K562 (cell line): ENCODE results near the gene FAM53C. TPM values are rescaled to one million over a fixed set of nuclear protein-coding genes. Genes with fewer than 3 reads are reported as not detected.

ENCODE experiments used
- ATF1 ChIP-seq, 2 experiments: fragments of 450-650 bp in 1 of 2; IDR thresholded peaks; 2 replicates each; pipeline ENCODE4 v1.6.1; 2016; ENCODE audit warnings: missing compliant biosample characterization in 1 of 2, missing genetic modification characterization in 1 of 2
- CCAR2 ChIP-seq: fragments of 200-400 bp; formaldehyde crosslinking; IDR thresholded peaks from 2 replicates; pipeline ENCODE4 v1.6.1; 2017; ENCODE audit warnings: mild to moderate bottlenecking, low read depth, low read length
- CEBPG ChIP-seq, 3 experiments: fragments of 200-800 bp in 1 of 3; sonication (Bioruptor generic) in 1 of 3; sonication (generic) in 1 of 3; formaldehyde crosslinking in 1 of 3; IDR thresholded peaks in 2 of 3; conservative IDR thresholded peaks in 1 of 3; 2 replicates each; pipeline versions ENCODE4 v1.6.1 to v1.8.0; 2016 to 2022; ENCODE audit warnings: missing compliant biosample characterization in 2 of 3, missing genetic modification characterization in 2 of 3, mild to moderate bottlenecking in 1 of 3, missing genetic modification reagents in 1 of 3
- CHCHD3 ChIP-seq: fragments of 250-450 bp; sonication (Bioruptor Pico); IDR thresholded peaks from 2 replicates; pipeline ENCODE4 v2.1.2; 2022; ENCODE audit warnings: mild to moderate bottlenecking
- FOXK2 ChIP-seq, 2 experiments: fragments of 450-650 bp; IDR thresholded peaks in 1 of 2; conservative IDR thresholded peaks in 1 of 2; 2 replicates each; pipeline ENCODE4 v1.6.1; 2016; ENCODE audit warnings: low read depth in 2 of 2, mild to moderate bottlenecking in 1 of 2
- HDAC2 ChIP-seq: fragments of 450-650 bp; IDR thresholded peaks from 2 replicates; pipeline ENCODE4 v1.6.1; 2016; ENCODE audit warnings: mild to moderate bottlenecking
- HMG20B ChIP-seq: fragments of 250-450 bp; sonication (Bioruptor Pico); IDR thresholded peaks from 2 replicates; pipeline ENCODE4 v1.5.0; 2021; ENCODE audit warnings: mild to moderate bottlenecking
- HSF4 ChIP-seq: fragments of 250-450 bp; sonication (Bioruptor Pico); IDR thresholded peaks from 2 replicates; pipeline ENCODE4 v2.1.2; 2022; ENCODE audit warnings: mild to moderate bottlenecking, moderate library complexity, borderline replicate concordance
- L3MBTL2 ChIP-seq: fragments of 450-650 bp; IDR thresholded peaks from 2 replicates; pipeline ENCODE4 v1.6.1; 2016; ENCODE audit warnings: mild to moderate bottlenecking, moderate library complexity
- MEF2A ChIP-seq: IDR thresholded peaks from 2 replicates; pipeline ENCODE4 v1.6.1; 2011; ENCODE audit warnings: low read depth, mild to moderate bottlenecking, low read length, moderate library complexity; ENCODE audit not compliant: control insufficient read depth
- MXI1 ChIP-seq: IDR thresholded peaks from 2 replicates; pipeline ENCODE4 v1.6.1; 2011; ENCODE audit warnings: low read depth, mild to moderate bottlenecking, improper control_type of control experiment, low read length
- NFATC3 ChIP-seq: fragments of 450-650 bp; IDR thresholded peaks from 2 replicates; pipeline ENCODE4 v1.6.1; 2017; ENCODE audit warnings: mild to moderate bottlenecking
- PYGO2 ChIP-seq: fragments of 450-650 bp; IDR thresholded peaks from 2 replicates; pipeline ENCODE4 v1.6.1; 2016; ENCODE audit warnings: mild to moderate bottlenecking, missing genetic modification characterization, moderate library complexity, missing compliant biosample characterization
- RBM39 ChIP-seq: fragments of 200-400 bp; formaldehyde crosslinking; optimal IDR thresholded peaks from 2 replicates; pipeline ENCODE3; 2018; ENCODE audit warnings: low read depth, low read length
- TAF7 ChIP-seq: fragments of 450-650 bp; IDR thresholded peaks from 2 replicates; pipeline ENCODE4 v1.6.1; 2016; ENCODE audit warnings: missing genetic modification characterization, missing compliant biosample characterization
- ZEB2 ChIP-seq: fragments of 450-650 bp; IDR thresholded peaks from 2 replicates; pipeline ENCODE4 v1.6.1; 2016
- ZFX ChIP-seq: sonication (generic); formaldehyde crosslinking; IDR thresholded peaks from 2 replicates; pipeline ENCODE4 v1.8.0; 2022; ENCODE audit warnings: mild to moderate bottlenecking, missing genetic modification reagents, moderate library complexity
- ZNF23 ChIP-seq: fragments of 250-450 bp; sonication (Bioruptor Pico); IDR thresholded peaks from 2 replicates; pipeline ENCODE4 v1.4.0; 2020; ENCODE audit warnings: mild to moderate bottlenecking
- polyA plus RNA-seq, 8 experiments: library from polyadenylated mRNA; depleted of rRNA in 4 of 8; stranded (reverse) in 5 of 8; unstranded in 3 of 8; fragments of >200 nt; fragmentation: Nextera tagmentation in 2 of 8; fragmentation: Illumina TruSeq in 1 of 8; extraction: Ambion mirVana in 2 of 8; extraction: Trizol in 1 of 8; gene quantifications; 2 replicates each; pipeline versions ENCODE4 v1.2.1 to v1.2.3, GENCODE V29; 2011 to 2014; ENCODE audit warnings: inconsistent platforms in 1 of 8, missing spikeins in 1 of 8
- total RNA-seq, 7 experiments: library from RNA; depleted of rRNA in 6 of 7; stranded (reverse); fragments of >200 nt in 6 of 7; fragmentation: Illumina TruSeq in 2 of 7; extraction: Trizol in 2 of 7; gene quantifications; 2 replicates each; pipeline versions ENCODE4 v1.2.1 to v1.2.3, GENCODE V29; 2011 to 2021; ENCODE audit warnings: low replicate concordance in 1 of 7
- TF ChIP-seq, protein P1 (sequence below): fragments of 450-650 bp; IDR thresholded peaks from 2 replicates; pipeline ENCODE4 v1.6.1; 2018; ENCODE audit warnings: mild to moderate bottlenecking, low read depth; ENCODE audit not compliant: partially characterized antibody
- TF ChIP-seq, protein P2 (sequence below): sonication (generic); formaldehyde crosslinking; IDR thresholded peaks from 2 replicates; pipeline ENCODE4 v1.8.0; 2023; ENCODE audit warnings: mild to moderate bottlenecking, missing genetic modification reagents
- TF ChIP-seq, protein P3 (sequence below): fragments of 250-450 bp; sonication (Bioruptor Pico); IDR thresholded peaks from 2 replicates; pipeline ENCODE4 v1.6.1; 2021; ENCODE audit warnings: mild to moderate bottlenecking

The FAM53C gene
- total and polyA plus RNA-seq, 9 of the 15 experiments (the other 6 are each of a cell fraction or from before 2014, with no cell fraction given), result 9.7 to 38.5 (median 25.2) TPM

DNA sequence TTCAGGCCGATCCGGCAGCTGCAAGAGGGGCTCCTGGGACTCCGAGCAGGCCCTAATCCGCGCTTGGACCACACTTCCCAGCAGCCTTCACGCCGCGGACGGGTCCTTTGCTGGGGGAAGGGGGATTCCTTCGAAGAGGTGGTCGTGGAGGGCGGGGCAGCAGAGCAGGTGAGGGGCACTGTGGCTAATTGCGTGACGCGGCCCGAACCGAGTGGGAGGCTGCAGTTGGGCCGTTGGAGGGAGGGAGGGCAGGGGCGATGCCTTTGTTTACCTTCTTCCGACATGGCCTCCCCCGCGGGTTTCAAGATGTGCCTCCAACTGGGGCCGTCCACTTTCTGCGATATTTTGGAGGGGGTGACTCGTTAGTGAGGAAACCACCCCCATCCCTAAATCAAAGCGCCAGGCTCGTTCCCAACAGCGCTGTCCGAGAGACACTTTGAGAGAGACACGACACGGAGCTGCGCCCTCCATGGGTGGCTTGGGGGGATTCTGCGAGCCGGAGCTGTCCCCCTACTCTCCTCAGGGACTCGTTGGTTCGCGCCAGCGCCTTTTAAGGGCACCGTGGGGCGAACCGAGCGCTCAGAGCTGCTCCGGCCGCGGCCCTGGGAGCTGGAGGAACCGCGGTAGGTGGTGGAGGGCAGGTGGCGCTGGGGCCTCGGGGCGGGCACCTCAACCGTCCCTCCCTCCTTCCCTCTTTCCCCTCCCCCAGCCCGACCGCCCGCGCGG, at the start of gene FAM53C (continued):
- TF ChIP-seq CEBPG (CRISPR knock-in tag; IDR thresholded peaks at IDR 0.05) (no peak), CEBPG (tag; conservative IDR thresholded peaks at IDR 0.05 in 1 of 2, IDR thresholded peaks at IDR 0.05 in 1 of 2) (peak in 1 of 2 experiments; percentile 8; a peak in 1 of 4 replicates), CHCHD3 (CRISPR knock-in tag) (no peak), HDAC2 (no peak; the same call in 1 of the 2 replicates), NFATC3 (no peak), PYGO2 (tag) (no peak), HSF4 (CRISPR knock-in tag) (no peak), MEF2A (peak; percentile 42; the same call in 1 of the 2 replicates), L3MBTL2 (peak; percentile 58), TAF7 (peak; percentile 97), MXI1 (peak; percentile 22; the same call in 1 of the 2 replicates), ATF1 (CRISPR knock-in tag; IDR thresholded peaks at IDR 0.05) (peak; percentile 33), ATF1 (tag; IDR thresholded peaks at IDR 0.05) (peak; percentile 7), RBM39 (no peak), ZFX (CRISPR knock-in tag) (peak; percentile 99), HMG20B (CRISPR knock-in tag) (no peak), CCAR2 (no peak), ZNF23 (CRISPR knock-in tag) (no peak), ZEB2 (no peak), FOXK2 (conservative IDR thresholded peaks at IDR 0.05 in 1 of 2, IDR thresholded peaks at IDR 0.05 in 1 of 2; ENCODE audit: low read depth in 2 of 2) (peak; percentile 100)
- TF ChIP-seq, protein P1, sequence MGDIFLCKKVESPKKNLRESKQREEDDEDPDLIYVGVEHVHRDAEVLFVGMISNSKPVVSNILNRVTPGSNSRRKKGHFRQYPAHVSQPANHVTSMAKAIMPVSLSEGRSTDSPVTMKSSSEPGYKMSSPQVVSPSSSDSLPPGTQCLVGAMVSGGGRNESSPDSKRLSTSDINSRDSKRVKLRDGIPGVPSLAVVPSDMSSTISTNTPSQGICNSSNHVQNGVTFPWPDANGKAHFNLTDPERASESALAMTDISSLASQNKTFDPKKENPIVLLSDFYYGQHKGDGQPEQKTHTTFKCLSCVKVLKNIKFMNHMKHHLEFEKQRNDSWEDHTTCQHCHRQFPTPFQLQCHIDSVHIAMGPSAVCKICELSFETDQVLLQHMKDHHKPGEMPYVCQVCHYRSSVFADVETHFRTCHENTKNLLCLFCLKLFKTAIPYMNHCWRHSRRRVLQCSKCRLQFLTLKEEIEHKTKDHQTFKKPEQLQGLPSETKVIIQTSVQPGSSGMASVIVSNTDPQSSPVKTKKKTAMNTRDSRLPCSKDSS, result no peak
- TF ChIP-seq, protein P2, sequence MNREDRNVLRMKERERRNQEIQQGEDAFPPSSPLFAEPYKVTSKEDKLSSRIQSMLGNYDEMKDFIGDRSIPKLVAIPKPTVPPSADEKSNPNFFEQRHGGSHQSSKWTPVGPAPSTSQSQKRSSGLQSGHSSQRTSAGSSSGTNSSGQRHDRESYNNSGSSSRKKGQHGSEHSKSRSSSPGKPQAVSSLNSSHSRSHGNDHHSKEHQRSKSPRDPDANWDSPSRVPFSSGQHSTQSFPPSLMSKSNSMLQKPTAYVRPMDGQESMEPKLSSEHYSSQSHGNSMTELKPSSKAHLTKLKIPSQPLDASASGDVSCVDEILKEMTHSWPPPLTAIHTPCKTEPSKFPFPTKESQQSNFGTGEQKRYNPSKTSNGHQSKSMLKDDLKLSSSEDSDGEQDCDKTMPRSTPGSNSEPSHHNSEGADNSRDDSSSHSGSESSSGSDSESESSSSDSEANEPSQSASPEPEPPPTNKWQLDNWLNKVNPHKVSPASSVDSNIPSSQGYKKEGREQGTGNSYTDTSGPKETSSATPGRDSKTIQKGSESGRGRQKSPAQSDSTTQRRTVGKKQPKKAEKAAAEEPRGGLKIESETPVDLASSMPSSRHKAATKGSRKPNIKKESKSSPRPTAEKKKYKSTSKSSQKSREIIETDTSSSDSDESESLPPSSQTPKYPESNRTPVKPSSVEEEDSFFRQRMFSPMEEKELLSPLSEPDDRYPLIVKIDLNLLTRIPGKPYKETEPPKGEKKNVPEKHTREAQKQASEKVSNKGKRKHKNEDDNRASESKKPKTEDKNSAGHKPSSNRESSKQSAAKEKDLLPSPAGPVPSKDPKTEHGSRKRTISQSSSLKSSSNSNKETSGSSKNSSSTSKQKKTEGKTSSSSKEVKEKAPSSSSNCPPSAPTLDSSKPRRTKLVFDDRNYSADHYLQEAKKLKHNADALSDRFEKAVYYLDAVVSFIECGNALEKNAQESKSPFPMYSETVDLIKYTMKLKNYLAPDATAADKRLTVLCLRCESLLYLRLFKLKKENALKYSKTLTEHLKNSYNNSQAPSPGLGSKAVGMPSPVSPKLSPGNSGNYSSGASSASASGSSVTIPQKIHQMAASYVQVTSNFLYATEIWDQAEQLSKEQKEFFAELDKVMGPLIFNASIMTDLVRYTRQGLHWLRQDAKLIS (CRISPR knock-in tag), result peak; percentile 93
- TF ChIP-seq, protein P3, sequence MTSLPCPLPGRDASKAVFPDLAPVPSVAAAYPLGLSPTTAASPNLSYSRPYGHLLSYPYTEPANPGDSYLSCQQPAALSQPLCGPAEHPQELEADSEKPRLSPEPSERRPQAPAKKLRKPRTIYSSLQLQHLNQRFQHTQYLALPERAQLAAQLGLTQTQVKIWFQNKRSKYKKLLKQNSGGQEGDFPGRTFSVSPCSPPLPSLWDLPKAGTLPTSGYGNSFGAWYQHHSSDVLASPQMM (CRISPR knock-in tag), result no peak
